ENCODE data around the gene MKX.

GRCh38 chr10:27717861-27718260 is 27.8 kb downstream of the MKX start:
- TF ChIP-seq CTCF (IDR thresholded peaks at IDR 0.05) (no peak), POLR2A (IDR thresholded peaks at IDR 0.05) (no peak), POLR2AphosphoS5 (IDR thresholded peaks at IDR 0.05; ENCODE audit: insufficient read depth in 1 of 2, low read depth in 1 of 2) (no peak)
